ENCODE measurements around the gene KLHL11.

DNA sequence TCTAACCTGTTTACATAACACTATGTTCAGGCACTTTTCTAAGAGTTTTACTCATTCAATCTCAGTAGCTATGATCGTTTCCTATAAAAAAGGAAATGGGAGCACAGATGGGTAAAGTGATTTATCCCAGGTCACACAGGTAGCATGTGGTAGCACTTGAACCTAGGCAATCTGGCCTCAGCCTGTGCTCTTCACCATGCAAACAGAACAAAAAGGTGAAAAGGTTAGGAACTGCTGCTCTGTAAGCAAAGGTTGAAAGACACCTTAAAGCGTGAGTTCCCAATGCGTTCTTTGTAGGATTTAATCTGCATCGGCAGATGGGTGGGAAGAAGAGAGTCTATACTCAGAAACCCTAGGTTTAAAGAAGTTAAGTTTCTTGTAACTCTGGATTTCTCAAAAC lies 14.9 kb upstream of the KLHL11 start:
- TF ChIP-seq EZH2 (IDR thresholded peaks at IDR 0.05; ENCODE audit: low read length, missing control alignments) = no peak
- TF ChIP-seq, protein P1, sequence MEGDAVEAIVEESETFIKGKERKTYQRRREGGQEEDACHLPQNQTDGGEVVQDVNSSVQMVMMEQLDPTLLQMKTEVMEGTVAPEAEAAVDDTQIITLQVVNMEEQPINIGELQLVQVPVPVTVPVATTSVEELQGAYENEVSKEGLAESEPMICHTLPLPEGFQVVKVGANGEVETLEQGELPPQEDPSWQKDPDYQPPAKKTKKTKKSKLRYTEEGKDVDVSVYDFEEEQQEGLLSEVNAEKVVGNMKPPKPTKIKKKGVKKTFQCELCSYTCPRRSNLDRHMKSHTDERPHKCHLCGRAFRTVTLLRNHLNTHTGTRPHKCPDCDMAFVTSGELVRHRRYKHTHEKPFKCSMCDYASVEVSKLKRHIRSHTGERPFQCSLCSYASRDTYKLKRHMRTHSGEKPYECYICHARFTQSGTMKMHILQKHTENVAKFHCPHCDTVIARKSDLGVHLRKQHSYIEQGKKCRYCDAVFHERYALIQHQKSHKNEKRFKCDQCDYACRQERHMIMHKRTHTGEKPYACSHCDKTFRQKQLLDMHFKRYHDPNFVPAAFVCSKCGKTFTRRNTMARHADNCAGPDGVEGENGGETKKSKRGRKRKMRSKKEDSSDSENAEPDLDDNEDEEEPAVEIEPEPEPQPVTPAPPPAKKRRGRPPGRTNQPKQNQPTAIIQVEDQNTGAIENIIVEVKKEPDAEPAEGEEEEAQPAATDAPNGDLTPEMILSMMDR (conservative IDR thresholded peaks at IDR 0.05 in 1 of 2, IDR thresholded peaks at IDR 0.05 in 1 of 2; ENCODE audit: low read depth in 1 of 2, low read length in 2 of 2) = no peak
